ENCODE results near the gene UQCC3. TPM values are rescaled to one million over a fixed set of nuclear protein-coding genes. Genes with fewer than 3 reads are reported as not detected.

UQCC3 gene
- total and polyA plus RNA-seq, 10 of the 15 experiments (the other 5 are each of a cell fraction or from before 2014, with no cell fraction given): 1.3 to 20.5 (median 8.2) TPM

DNA sequence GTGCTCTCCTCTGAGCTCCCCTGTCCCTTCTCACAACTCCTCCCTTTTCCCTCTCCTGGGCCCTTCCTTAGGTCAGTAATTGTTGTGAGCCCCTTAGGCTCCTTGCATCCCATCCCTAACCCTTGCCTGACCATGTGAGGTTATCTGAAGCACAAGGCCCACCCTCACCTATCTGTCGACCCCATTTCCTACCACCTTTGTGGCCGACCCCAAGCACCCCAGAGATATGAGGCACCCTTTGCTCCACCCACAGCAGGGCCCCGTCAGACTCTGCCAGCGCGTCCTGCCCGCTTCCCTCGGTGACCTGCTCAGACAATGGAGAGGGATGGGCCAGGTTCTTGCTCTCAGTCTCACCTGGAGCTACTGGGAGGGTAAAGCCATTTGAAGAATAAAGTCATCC is 37.3 kb downstream of the UQCC3 start:
- DNase-seq (ENCODE audit: low read depth, low spot score): no peak
- intact Hi-C loops (cut with micrococcal nuclease; ENCODE audit: unreplicated experiment) (loop anchor here (1.0 to 5.0 kb wide), 2 partner anchors 19 to 106 kb away; partner anchors contain the start of genes HNRNPUL2 and MTA2), in situ Hi-C loops (cut with MboI) (no loop called here)
- H4K20me1 ChIP-seq (ENCODE audit: control insufficient read depth, insufficient read depth): no peaks in the 10 kb centered on the region
- no peaks in the 10 kb centered on the region for H3K9me3 ChIP-seq (replicated peaks; ENCODE audit: control insufficient read depth, insufficient read depth, low read length)
- FAIRE-seq: no peak
- H3K4me2 ChIP-seq (ENCODE audit: control insufficient read depth, insufficient read depth): peak overlapping the region; percentile 98
- no TSS peak for BruUV-seq (replicated peaks)
- no peaks in the 10 kb centered on the region for H3K27me3 ChIP-seq (replicated peaks in 1 of 2; ENCODE audit: control insufficient read depth in 2 of 2, insufficient read depth in 2 of 2, low read length in 1 of 2)
- peak overlapping the region; percentile 90 for H3K9ac ChIP-seq (ENCODE audit: control insufficient read depth, insufficient read depth, low read length)
- ChIA-PET SMC1A (ENCODE audit: uncharacterized antibody, unreplicated experiment) (interaction anchor here (0.6 to 5.3 kb wide), 7 partner anchors 15 to 152 kb away, joined by 3 to 26 read pairs (median 3); partner anchors contain the start of genes HNRNPUL2, TAF6L and TTC9C), POLR2A (interaction anchor here (0.6 to 7.6 kb wide), 14 partner anchors 18 to 147 kb away, joined by 4 to 79 read pairs (median 5); partner anchors contain the start of genes B3GAT3, C11orf98, CSKMT and HNRNPUL2), RAD21 (ENCODE audit: unreplicated experiment) (interaction anchor here (0.6 to 1.8 kb wide), 7 partner anchors 18 to 152 kb away, joined by 3 to 8 read pairs (median 4); partner anchors contain the start of genes C11orf98, CSKMT, HNRNPUL2 and TAF6L), CTCF (interaction anchor here (1.0 to 5.0 kb wide), 6 partner anchors 14 to 60 kb away, joined by 3 to 21 read pairs (median 6); partner anchors contain the start of genes HNRNPUL2, TTC9C and ZBTB3)
- peak overlapping the region; percentile 88 for H3K27ac ChIP-seq (ENCODE audit: control insufficient read depth, insufficient read depth)
- peak; percentile 8 for ATAC-seq
- TF ChIP-seq CBX3 (IDR thresholded peaks at IDR 0.05; ENCODE audit: borderline replicate concordance, low read depth) (no peak), POLR2A (IDR thresholded peaks at IDR 0.05; ENCODE audit: low read depth, low read length) (peak; percentile 33)
- H3K4me1 ChIP-seq (ENCODE audit: control insufficient read depth, insufficient read depth, low read length): peaks cover 37% of the 10 kb centered on the region
- H3K36me3 ChIP-seq (ENCODE audit: control insufficient read depth in 2 of 2, insufficient read depth in 2 of 2, low read length in 1 of 2): peaks cover 16 to 17% of the 10 kb centered on the region in 2 experiments
- H3K79me2 ChIP-seq (ENCODE audit: control insufficient read depth, insufficient read depth, low read length): no peaks in the 10 kb centered on the region
- 4% methylated on average over 7 of the region's 7 CpGs for WGBS (ENCODE audit: insufficient coverage, insufficient replicate concordance, low lambda C conversion rate, missing lambda C conversion rate)
- peak overlapping the region; percentile 83 for H3K4me3 ChIP-seq
- peak overlapping the region; percentile 93 for H2AFZ ChIP-seq (ENCODE audit: control insufficient read depth, low read depth, low read length)

DNA sequence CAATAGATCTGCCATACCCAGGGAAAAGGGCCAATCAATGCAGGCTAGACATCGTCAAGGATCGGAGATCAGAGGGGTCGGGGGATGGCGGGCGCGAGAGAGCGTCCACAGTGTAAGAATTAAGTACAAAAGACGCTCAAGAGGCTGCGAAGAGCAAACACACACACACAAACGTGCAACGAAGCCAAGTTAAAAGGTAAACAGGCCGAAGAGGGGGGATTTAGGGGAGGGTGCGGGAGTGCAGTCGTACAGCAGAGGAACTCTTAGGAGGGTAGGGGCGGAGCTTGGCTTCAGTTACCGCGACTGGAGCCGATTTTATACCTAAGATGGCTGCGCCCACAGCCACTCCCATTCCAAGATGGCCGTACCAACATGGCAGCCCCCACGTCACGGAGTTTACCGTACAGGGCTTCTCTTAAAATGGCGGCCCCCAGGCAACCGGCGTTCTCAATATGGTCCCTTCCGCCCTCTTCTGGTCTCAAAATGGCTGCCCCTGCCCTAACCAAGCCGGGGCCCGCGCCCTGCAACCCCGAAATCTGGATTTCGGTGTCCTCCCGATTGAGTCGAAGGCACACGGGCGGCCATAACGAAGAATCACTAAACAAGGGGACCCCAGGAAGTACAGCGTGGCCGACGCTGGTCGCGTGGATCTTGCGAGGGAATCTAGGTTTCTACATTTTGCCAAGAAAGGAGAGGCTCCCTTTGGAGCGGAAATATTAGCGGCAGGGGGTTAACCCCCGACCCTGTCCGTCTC is 38.0 kb downstream of the UQCC3 start:
- Histone ChIP-seq H3K4me3 (peak overlapping the region; percentile 83), H3K79me2 (ENCODE audit: control insufficient read depth, insufficient read depth, low read length) (no peaks in the 10 kb centered on the region), H3K27me3 (replicated peaks in 1 of 2; ENCODE audit: control insufficient read depth in 2 of 2, insufficient read depth in 2 of 2, low read length in 1 of 2) (no peaks in the 10 kb centered on the region), H3K36me3 (ENCODE audit: control insufficient read depth in 2 of 2, insufficient read depth in 2 of 2, low read length in 1 of 2) (peaks cover 17% of the 10 kb centered on the region in 2 experiments), H2AFZ (ENCODE audit: control insufficient read depth, low read depth, low read length) (peak overlapping the region; percentile 93), H3K27ac (ENCODE audit: control insufficient read depth, insufficient read depth) (peak overlapping the region; percentile 88), H3K4me1 (ENCODE audit: control insufficient read depth, insufficient read depth, low read length) (peaks cover 40% of the 10 kb centered on the region), H3K4me2 (ENCODE audit: control insufficient read depth, insufficient read depth) (peak overlapping the region; percentile 98), H3K9me3 (replicated peaks; ENCODE audit: control insufficient read depth, insufficient read depth, low read length) (no peaks in the 10 kb centered on the region), H4K20me1 (ENCODE audit: control insufficient read depth, insufficient read depth) (no peaks in the 10 kb centered on the region), H3K9ac (ENCODE audit: control insufficient read depth, insufficient read depth, low read length) (peak overlapping the region; percentile 90)
- 2% methylated on average over 45 of the region's 47 CpGs for WGBS (ENCODE audit: insufficient coverage, insufficient replicate concordance, low lambda C conversion rate, missing lambda C conversion rate)
- ChIA-PET RAD21 (ENCODE audit: unreplicated experiment) (interaction anchor here (0.5 to 1.8 kb wide), 9 partner anchors 18 to 152 kb away, joined by 3 to 8 read pairs (median 4); partner anchors contain the start of genes C11orf98, CSKMT, HNRNPUL2 and TAF6L), CTCF (interaction anchor here (1.2 to 5.0 kb wide), 4 partner anchors 14 to 45 kb away, joined by 3 to 21 read pairs (median 6); partner anchors contain the start of genes HNRNPUL2, TTC9C and ZBTB3), POLR2A (interaction anchor here (0.5 to 7.6 kb wide), 20 partner anchors 18 to 152 kb away, joined by 3 to 79 read pairs (median 5); partner anchors contain the start of genes B3GAT3, C11orf98, CSKMT and HNRNPUL2), SMC1A (ENCODE audit: uncharacterized antibody, unreplicated experiment) (interaction anchor here (0.6 to 5.3 kb wide), 8 partner anchors 14 to 152 kb away, joined by 3 to 26 read pairs (median 3); partner anchors contain the start of genes HNRNPUL2, MTA2, TAF6L and TTC9C)
- intact Hi-C loops (cut with micrococcal nuclease; ENCODE audit: unreplicated experiment) (loop anchor here (1.0 to 5.0 kb wide), 2 partner anchors 18 to 107 kb away; partner anchors contain the start of genes HNRNPUL2 and MTA2), in situ Hi-C loops (cut with MboI) (no loop called here)
- DNase-seq (ENCODE audit: low read depth, low spot score) (peak; percentile 91), ATAC-seq (peak; percentile 89), FAIRE-seq (peak; percentile 92)
- no TSS peak for BruUV-seq (replicated peaks)
- TF ChIP-seq, protein P1, sequence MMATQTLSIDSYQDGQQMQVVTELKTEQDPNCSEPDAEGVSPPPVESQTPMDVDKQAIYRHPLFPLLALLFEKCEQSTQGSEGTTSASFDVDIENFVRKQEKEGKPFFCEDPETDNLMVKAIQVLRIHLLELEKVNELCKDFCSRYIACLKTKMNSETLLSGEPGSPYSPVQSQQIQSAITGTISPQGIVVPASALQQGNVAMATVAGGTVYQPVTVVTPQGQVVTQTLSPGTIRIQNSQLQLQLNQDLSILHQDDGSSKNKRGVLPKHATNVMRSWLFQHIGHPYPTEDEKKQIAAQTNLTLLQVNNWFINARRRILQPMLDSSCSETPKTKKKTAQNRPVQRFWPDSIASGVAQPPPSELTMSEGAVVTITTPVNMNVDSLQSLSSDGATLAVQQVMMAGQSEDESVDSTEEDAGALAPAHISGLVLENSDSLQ (IDR thresholded peaks at IDR 0.05): peak; percentile 59
- TF ChIP-seq, protein P2, sequence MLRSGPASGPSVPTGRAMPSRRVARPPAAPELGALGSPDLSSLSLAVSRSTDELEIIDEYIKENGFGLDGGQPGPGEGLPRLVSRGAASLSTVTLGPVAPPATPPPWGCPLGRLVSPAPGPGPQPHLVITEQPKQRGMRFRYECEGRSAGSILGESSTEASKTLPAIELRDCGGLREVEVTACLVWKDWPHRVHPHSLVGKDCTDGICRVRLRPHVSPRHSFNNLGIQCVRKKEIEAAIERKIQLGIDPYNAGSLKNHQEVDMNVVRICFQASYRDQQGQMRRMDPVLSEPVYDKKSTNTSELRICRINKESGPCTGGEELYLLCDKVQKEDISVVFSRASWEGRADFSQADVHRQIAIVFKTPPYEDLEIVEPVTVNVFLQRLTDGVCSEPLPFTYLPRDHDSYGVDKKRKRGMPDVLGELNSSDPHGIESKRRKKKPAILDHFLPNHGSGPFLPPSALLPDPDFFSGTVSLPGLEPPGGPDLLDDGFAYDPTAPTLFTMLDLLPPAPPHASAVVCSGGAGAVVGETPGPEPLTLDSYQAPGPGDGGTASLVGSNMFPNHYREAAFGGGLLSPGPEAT (IDR thresholded peaks at IDR 0.05; ENCODE audit: low read depth): peak; percentile 97
- TF ChIP-seq, protein P3, sequence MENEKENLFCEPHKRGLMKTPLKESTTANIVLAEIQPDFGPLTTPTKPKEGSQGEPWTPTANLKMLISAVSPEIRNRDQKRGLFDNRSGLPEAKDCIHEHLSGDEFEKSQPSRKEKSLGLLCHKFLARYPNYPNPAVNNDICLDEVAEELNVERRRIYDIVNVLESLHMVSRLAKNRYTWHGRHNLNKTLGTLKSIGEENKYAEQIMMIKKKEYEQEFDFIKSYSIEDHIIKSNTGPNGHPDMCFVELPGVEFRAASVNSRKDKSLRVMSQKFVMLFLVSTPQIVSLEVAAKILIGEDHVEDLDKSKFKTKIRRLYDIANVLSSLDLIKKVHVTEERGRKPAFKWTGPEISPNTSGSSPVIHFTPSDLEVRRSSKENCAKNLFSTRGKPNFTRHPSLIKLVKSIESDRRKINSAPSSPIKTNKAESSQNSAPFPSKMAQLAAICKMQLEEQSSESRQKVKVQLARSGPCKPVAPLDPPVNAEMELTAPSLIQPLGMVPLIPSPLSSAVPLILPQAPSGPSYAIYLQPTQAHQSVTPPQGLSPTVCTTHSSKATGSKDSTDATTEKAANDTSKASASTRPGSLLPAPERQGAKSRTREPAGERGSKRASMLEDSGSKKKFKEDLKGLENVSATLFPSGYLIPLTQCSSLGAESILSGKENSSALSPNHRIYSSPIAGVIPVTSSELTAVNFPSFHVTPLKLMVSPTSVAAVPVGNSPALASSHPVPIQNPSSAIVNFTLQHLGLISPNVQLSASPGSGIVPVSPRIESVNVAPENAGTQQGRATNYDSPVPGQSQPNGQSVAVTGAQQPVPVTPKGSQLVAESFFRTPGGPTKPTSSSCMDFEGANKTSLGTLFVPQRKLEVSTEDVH (IDR thresholded peaks at IDR 0.05; ENCODE audit: low read depth, partially characterized antibody): no peak
